NB4 (cell line): ENCODE data around the gene HOXD1.

ENCODE experiments used
- DNase-seq: peaks from one replicate; pipeline ENCODE4 v3.0.0; 2010; ENCODE audit warnings: low read depth
- H3K4me3 ChIP-seq: one replicate; pipeline ENCODE4 v1.5.1; 2011; ENCODE audit warnings: mild to moderate bottlenecking, low read depth, low read length, moderate library complexity
- CTCF ChIP-seq: IDR thresholded peaks from one replicate; pipeline ENCODE4 v1.5.1; 2012; ENCODE audit warnings: low read depth, low read length
- MAX ChIP-seq: IDR thresholded peaks from 2 replicates; pipeline ENCODE4 v1.6.1; 2011; ENCODE audit warnings: low read depth, low read length
- MYC ChIP-seq: IDR thresholded peaks from 2 replicates; pipeline ENCODE4 v1.6.1; 2011; ENCODE audit warnings: low read depth, low read length
- POLR2A ChIP-seq: IDR thresholded peaks from 2 replicates; pipeline ENCODE4 v1.6.1; 2011; ENCODE audit warnings: mild to moderate bottlenecking; ENCODE audit not compliant: insufficient read length; ENCODE audit errors: extremely low read depth

Gene HOXD1

GRCh38 chr2:176152350-176153181, 35.9 kb upstream of the HOXD1 start:
- no peak for TF ChIP-seq MAX
- TF ChIP-seq CTCF = no peak
- no peak for TF ChIP-seq MYC
- no peak for TF ChIP-seq POLR2A
- no peak overlapping the region for H3K4me3 ChIP-seq
- no peak for DNase-seq

GRCh38 chr2:176154576-176155252, 33.8 kb upstream of the HOXD1 start:
- TF ChIP-seq MYC (no peak), CTCF (no peak), MAX (no peak), POLR2A (no peak)
- DNase-seq = no peak
- no peak overlapping the region for H3K4me3 ChIP-seq

GRCh38 chr2:176155356-176156044, 33.0 kb upstream of the HOXD1 start:
- no peak for DNase-seq
- H3K4me3 ChIP-seq = no peak overlapping the region
- TF ChIP-seq CTCF = no peak
- TF ChIP-seq MYC = no peak
- no peak for TF ChIP-seq MAX
- no peak for TF ChIP-seq POLR2A

GRCh38 chr2:176156301-176156806, 32.1 kb upstream of the HOXD1 start:
- no peak overlapping the region for H3K4me3 ChIP-seq
- no peak for DNase-seq
- TF ChIP-seq POLR2A (no peak), MAX (no peak)

GRCh38 chr2:176156807-176157498, 31.5 kb upstream of the HOXD1 start, which contains the start of gene HOXD3:
Gene HOXD3 (plus strand): TSS chr2:176157307. CDS start chr2:176169115, 11,808 bp downstream.
- DNase-seq = no peak
- TF ChIP-seq MAX = no peak
- no peak for TF ChIP-seq MYC
- TF ChIP-seq CTCF = no peak
- no peak for TF ChIP-seq POLR2A
- no peak within 1 kb of the TSS for H3K4me3 ChIP-seq
